Tibial artery (tissue), 4 donors: Measurements from ENCODE around the gene LMF1.

Experiments
- DNase-seq, 2 donors: peaks; one replicate each; pipeline ENCODE4 v3.0.0-alpha.2; 2019
- H3K27ac ChIP-seq, 2 donors: fragments of 200-600 bp; sonication (generic) in 1 of 2; 1 replicate in 1 of 2; 2 replicates in 1 of 2; pipeline ENCODE4 v1.5.1; 2018 to 2019; ENCODE audit warnings: mild to moderate bottlenecking in 1 of 2
- H3K27me3 ChIP-seq, 2 donors: fragments of 200-600 bp; sonication (generic) in 1 of 2; one replicate each; pipeline versions ENCODE4 v1.5.1 to v1.6.0; 2016 to 2019
- H3K36me3 ChIP-seq, 3 donors: fragments of 200-600 bp; sonication (generic) in 2 of 3; one replicate each; pipeline ENCODE4 v1.5.1; 2016 to 2019; ENCODE audit warnings: mild to moderate bottlenecking in 2 of 3
- H3K4me1 ChIP-seq, 4 donors: fragments of 200-600 bp; sonication (generic) in 2 of 4; 1 replicate in 3 of 4; 2 replicates in 1 of 4; pipeline ENCODE4 v1.5.1; 2016 to 2019
- H3K4me3 ChIP-seq, 2 donors: fragments of 200-600 bp; sonication (generic) in 1 of 2; 1 replicate in 1 of 2; 2 replicates in 1 of 2; pipeline ENCODE4 v1.5.1; 2018 to 2019; ENCODE audit warnings: mild to moderate bottlenecking in 2 of 2
- H3K9me3 ChIP-seq, 3 donors: fragments of 200-600 bp; sonication (generic) in 1 of 3; one replicate each; pipeline ENCODE4 v1.5.1; 2016 to 2019
- intact Hi-C: fragments of 100-400 bp; cut with DNase I; formaldehyde crosslinking; loops from one replicate; pipeline ENCODE4 v1.15.0; 2023; ENCODE audit warnings: low total_unique reads
- TF ChIP-seq, protein P1 (sequence below), 2 experiments: fragments of 200-600 bp in 1 of 2; fragments of 450-650 bp in 1 of 2; IDR thresholded peaks; one replicate each; pipeline ENCODE4 v1.5.1; 2017 to 2019; ENCODE audit warnings: antibody characterized with exemption in 2 of 2, mild to moderate bottlenecking in 1 of 2, moderate library complexity in 1 of 2

Gene LMF1

DNA sequence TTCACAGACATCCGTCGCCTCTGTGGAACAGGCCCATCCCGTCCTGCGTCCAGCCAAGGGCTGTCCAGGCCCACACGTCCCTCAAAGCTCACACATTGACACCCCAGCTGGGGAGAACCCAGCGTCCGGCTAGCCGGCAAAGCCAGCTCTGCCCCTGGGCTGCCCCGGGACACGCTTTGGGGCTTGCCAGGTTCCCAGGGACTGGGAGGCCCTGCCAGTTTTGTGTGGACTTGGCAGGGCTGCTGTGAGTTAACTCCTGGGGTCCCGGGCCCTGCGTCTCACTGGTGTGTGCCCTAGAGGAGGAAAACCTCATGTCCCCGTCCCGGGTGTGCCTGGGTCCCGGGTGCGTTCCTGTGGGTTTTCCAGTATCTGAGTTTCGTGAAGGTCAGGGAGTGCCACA, 17.1 kb upstream of the LMF1 start:
- H3K27me3 ChIP-seq, result peaks cover 0 to 81% of the 10 kb centered on the region in 2 donors
- DNase-seq, result no peak
- no peak overlapping the region for H3K4me3 ChIP-seq
- peaks cover 0 to 9% (median 0%) of the 10 kb centered on the region in 3 donors for H3K36me3 ChIP-seq
- intact Hi-C loops, result no loop called here
- no peak overlapping the region for H3K27ac ChIP-seq
- TF ChIP-seq, protein P1, sequence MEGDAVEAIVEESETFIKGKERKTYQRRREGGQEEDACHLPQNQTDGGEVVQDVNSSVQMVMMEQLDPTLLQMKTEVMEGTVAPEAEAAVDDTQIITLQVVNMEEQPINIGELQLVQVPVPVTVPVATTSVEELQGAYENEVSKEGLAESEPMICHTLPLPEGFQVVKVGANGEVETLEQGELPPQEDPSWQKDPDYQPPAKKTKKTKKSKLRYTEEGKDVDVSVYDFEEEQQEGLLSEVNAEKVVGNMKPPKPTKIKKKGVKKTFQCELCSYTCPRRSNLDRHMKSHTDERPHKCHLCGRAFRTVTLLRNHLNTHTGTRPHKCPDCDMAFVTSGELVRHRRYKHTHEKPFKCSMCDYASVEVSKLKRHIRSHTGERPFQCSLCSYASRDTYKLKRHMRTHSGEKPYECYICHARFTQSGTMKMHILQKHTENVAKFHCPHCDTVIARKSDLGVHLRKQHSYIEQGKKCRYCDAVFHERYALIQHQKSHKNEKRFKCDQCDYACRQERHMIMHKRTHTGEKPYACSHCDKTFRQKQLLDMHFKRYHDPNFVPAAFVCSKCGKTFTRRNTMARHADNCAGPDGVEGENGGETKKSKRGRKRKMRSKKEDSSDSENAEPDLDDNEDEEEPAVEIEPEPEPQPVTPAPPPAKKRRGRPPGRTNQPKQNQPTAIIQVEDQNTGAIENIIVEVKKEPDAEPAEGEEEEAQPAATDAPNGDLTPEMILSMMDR (IDR thresholded peaks at IDR 0.05), result no peak
- H3K4me1 ChIP-seq, result peaks cover 0 to 11% (median 0%) of the 10 kb centered on the region in 4 donors
- H3K9me3 ChIP-seq, result no peaks in the 10 kb centered on the region

DNA sequence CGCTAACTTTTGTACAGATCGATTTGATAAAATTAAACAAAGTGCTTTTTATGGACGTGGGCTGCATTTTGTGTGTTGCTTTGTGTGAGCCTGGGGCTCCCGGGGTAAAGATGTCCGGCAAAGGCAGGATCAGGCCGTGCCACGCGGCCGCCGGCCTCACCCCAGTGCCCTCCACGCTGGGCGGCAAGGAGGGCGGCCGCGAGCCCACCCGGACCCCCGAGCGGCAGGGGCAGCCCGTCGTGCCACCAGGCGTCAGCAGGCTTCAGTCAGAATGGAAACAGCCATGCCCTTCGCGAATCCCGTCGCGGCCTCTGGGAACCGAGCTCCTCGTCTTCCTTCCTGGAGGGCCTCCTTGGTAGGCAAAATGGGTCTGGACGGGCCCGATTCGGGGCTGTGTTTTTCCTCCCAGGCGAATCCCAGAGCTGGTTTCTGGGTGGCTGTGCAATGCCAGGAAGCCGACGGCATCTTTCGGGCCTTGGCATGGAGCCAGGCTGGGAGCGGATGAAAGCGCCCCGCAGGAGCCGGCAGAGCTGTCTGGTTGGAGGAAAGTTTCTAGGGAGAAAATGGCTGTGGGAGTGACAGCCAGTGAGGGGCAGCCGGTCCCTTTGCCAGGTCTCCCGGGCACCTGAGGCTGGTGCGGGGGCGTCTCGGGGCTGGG, 16.3 kb upstream of the LMF1 start:
- Histone ChIP-seq H3K27me3 (peaks cover 0 to 89% of the 10 kb centered on the region in 2 donors), H3K4me1 (peaks cover 0 to 19% (median 5%) of the 10 kb centered on the region in 4 donors), H3K27ac (no peak overlapping the region), H3K9me3 (no peaks in the 10 kb centered on the region), H3K36me3 (peaks cover 0 to 9% (median 0%) of the 10 kb centered on the region in 3 donors), H3K4me3 (no peak overlapping the region)
- DNase-seq, result no peak
- TF ChIP-seq, protein P1 (IDR thresholded peaks at IDR 0.05), result no peak
- intact Hi-C loops, result no loop called here

DNA sequence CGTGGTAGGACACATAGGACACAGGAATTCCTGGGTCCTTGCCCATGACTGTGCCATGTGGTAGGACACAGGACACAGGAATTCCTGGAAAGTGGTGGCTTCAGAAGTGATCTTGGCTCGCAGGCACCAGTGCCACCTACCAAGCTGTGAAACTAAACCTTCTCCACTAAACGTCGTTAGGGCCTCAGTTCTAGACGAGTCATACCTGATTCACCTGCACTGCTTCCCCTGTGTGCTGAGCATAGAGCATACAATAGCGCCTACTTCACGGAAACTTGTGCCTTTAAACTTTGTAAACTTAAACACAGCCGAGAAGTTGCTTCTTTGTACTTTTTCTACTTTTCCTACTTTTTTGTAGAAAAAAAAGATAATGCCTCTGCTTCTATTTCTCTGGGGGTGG, 15.6 kb upstream of the LMF1 start:
- H3K36me3 ChIP-seq, result peaks cover 0 to 9% (median 0%) of the 10 kb centered on the region in 3 donors
- H3K4me1 ChIP-seq, result peaks cover 0 to 25% (median 10%) of the 10 kb centered on the region in 4 donors
- H3K9me3 ChIP-seq, result no peaks in the 10 kb centered on the region
- no peak overlapping the region for H3K4me3 ChIP-seq
- intact Hi-C loops, result no loop called here
- DNase-seq, result no peak
- H3K27me3 ChIP-seq, result peaks cover 0 to 94% of the 10 kb centered on the region in 2 donors
- H3K27ac ChIP-seq, result no peak overlapping the region
- TF ChIP-seq, protein P1 (IDR thresholded peaks at IDR 0.05), result no peak

DNA sequence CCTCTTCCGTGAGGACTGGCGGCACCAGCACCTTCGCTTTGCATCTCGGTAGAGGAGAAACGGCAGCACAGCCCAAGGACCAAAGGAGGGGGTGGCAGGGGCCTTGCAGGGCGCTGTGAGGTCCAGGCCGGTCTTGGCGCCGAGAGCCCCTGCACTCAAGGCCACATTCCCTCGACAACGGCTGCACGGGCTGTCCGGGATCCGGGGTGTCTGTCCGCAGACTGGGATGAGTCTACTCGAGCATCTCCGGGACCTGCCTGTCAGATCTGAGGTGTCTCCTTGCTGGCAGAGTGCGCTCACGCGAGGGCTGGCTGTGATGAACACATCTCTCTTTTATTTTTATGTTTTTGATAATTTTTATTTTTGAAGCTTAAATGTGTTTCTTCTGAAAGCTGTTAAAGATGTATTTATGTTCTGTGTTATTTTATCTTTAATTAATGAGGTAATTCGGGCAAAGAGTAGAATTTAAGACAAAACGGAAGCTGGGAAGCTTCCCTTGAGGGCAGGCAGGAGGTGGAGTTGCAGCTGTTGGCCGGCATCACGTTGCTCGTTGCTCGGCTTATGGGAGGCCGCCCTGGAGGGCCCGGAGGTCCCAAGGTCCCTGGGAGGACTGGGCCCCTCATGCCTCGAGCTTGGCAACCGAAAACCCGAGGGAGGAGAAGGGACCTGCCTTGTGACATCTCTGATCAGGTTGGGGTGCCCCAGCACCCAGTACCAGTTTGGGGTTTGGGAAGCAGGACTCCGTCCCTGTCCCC, 15.0 kb upstream of the LMF1 start:
- H3K4me1 ChIP-seq, result peaks cover 0 to 31% (median 14%) of the 10 kb centered on the region in 4 donors
- H3K27me3 ChIP-seq, result peaks cover 0 to 96% of the 10 kb centered on the region in 2 donors
- intact Hi-C loops, result no loop called here
- no peak overlapping the region for H3K4me3 ChIP-seq
- H3K36me3 ChIP-seq, result peaks cover 0 to 9% (median 0%) of the 10 kb centered on the region in 3 donors
- no peak overlapping the region for H3K27ac ChIP-seq
- H3K9me3 ChIP-seq, result no peaks in the 10 kb centered on the region
- TF ChIP-seq, protein P1 (IDR thresholded peaks at IDR 0.05), result no peak
- DNase-seq, result no peak

DNA sequence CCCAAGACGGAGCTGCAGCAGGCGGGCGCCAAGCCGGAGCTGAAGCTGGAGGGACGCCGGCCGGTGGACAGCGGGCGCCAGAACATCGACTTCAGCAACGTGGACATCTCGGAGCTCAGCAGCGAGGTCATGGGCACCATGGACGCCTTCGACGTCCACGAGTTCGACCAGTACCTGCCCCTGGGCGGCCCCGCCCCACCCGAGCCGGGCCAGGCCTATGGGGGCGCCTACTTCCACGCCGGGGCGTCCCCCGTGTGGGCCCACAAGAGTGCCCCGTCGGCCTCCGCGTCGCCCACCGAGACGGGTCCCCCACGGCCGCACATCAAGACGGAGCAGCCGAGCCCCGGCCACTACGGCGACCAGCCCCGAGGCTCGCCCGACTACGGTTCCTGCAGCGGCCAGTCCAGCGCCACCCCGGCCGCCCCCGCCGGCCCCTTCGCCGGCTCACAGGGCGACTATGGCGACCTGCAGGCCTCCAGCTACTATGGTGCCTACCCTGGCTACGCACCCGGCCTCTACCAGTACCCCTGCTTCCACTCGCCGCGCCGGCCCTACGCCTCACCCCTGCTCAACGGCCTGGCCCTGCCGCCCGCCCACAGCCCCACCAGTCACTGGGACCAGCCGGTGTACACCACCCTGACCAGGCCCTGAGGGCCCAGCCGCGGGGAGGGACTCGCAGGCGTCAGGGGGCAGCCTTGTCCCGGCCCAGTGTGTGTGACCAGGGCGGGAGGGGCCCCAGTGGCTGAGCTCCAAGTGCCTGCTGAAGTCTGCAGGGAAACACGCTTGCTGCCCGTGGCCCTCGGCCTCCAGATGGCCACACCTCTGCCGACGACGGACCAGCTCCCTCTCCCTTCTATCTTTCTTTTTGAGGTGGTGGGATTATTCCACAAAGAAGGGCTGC, 14.2 kb upstream of the LMF1 start:
- intact Hi-C loops, result no loop called here
- H3K4me1 ChIP-seq, result peaks cover 0 to 39% (median 22%) of the 10 kb centered on the region in 4 donors
- no peak overlapping the region for H3K4me3 ChIP-seq
- no peak overlapping the region for H3K27ac ChIP-seq
- peaks cover 0 to 96% of the 10 kb centered on the region in 2 donors for H3K27me3 ChIP-seq
- no peaks in the 10 kb centered on the region for H3K9me3 ChIP-seq
- DNase-seq, result no peak
- peaks cover 0 to 9% (median 0%) of the 10 kb centered on the region in 3 donors for H3K36me3 ChIP-seq
- TF ChIP-seq, protein P1 (IDR thresholded peaks at IDR 0.05), result no peak
